Activated naive CD8-positive, alpha-beta T cell treated with anti-CD3 and anti-CD28 coated beads, Interleukin-2, amount 50 U/mL, for 24 hours (primary cell): Measurements from ENCODE around the gene CCDC107.

Source experiments
- ATAC-seq: fragments of 150-1000 bp; cut with Tn5 transposase; one replicate; pipeline ENCODE4 v1.10.0; 2021
- DNase-seq: peaks from one replicate; pipeline ENCODE4 v3.0.0; 2021
- H3K27ac Mint-ChIP-seq: one replicate; pipeline ENCODE4 v1.8.0; 2021; ENCODE audit warnings: mild to moderate bottlenecking, mixed read lengths
- H3K27me3 Mint-ChIP-seq: one replicate; pipeline ENCODE4 v1.8.0; 2021; ENCODE audit warnings: mixed read lengths
- H3K36me3 Mint-ChIP-seq: one replicate; pipeline ENCODE4 v1.8.0; 2021; ENCODE audit warnings: low read depth, mixed read lengths
- H3K4me1 Mint-ChIP-seq: one replicate; pipeline ENCODE4 v1.8.0; 2021; ENCODE audit warnings: mixed read lengths
- H3K4me3 Mint-ChIP-seq: one replicate; pipeline ENCODE4 v1.8.0; 2021; ENCODE audit warnings: mild to moderate bottlenecking, moderate library complexity, mixed read lengths
- H3K9me3 Mint-ChIP-seq: one replicate; pipeline ENCODE4 v1.8.0; 2021; ENCODE audit warnings: mixed read lengths

CCDC107 gene

DNA sequence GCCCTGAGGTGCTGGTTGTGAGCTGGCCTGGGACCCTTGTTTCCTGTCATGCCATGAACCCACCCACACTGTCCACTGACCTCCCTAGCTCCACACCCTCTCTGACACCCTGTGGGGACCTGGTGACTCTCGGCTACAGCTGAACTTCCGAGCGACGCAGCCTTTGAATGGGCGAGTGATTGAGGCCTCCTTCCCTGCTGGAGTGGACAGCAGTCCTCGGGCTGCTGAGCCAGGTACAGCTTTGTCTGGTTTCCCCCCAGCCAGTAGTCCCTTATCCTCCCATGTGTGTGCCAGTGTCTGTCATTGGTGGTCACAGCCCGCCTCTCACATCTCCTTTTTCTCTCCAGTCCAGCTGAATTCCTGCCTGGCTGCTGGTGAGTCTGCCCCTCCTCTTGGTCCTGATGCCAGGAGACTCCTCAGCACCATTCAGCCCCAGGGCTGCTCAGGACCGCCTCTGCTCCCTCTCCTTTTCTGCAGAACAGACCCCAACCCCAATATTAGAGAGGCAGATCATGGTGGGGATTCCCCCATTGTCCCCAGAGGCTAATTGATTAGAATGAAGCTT, 21.8 kb downstream of the CCDC107 start:
- Mint-ChIP-seq H3K4me3 (no peak overlapping the region), H3K4me1 (peaks cover 5% of the 10 kb centered on the region), H3K27ac (no peak overlapping the region), H3K36me3 (no peaks in the 10 kb centered on the region), H3K9me3 (no peaks in the 10 kb centered on the region), H3K27me3 (peaks cover 6% of the 10 kb centered on the region)
- no peak for ATAC-seq
- no peak for DNase-seq

DNA sequence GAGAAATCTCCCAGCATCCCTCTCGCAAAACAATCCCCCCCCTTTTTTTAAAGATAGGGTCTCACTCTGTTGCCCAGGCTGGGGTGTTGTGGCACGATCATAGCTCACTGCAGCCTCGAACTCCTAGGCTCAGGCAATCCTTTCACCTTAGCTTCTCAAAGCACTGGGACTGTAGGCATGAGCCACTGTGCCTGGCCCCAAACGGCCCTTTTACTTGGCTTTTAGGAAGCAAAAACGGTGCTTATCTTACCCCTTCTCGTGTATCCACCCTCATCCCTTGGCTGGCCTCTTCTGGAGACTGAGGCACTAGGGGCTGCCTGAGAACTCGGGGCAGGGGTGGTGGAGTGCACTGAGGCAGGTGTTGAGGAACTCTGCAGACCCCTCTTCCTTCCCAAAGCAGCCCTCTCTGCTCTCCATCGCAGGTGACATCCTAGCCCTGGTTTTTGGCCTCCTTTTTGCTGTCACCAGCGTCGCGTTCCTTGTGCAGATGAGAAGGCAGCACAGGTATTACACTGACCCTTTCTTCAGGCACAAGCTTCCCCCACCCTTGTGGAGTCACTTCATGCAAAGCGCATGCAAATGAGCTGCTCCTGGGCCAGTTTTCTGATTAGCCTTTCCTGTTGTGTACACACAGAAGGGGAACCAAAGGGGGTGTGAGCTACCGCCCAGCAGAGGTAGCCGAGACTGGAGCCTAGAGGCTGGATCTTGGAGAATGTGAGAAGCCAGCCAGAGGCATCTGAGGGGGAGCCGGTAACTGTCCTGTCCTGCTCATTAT, 22.4 kb downstream of the CCDC107 start:
- Mint-ChIP-seq H3K36me3 (no peaks in the 10 kb centered on the region), H3K4me1 (peaks cover 5% of the 10 kb centered on the region), H3K4me3 (no peak overlapping the region), H3K9me3 (no peaks in the 10 kb centered on the region), H3K27ac (no peak overlapping the region), H3K27me3 (peaks cover 6% of the 10 kb centered on the region)
- DNase-seq (no peak), ATAC-seq (no peak)

DNA sequence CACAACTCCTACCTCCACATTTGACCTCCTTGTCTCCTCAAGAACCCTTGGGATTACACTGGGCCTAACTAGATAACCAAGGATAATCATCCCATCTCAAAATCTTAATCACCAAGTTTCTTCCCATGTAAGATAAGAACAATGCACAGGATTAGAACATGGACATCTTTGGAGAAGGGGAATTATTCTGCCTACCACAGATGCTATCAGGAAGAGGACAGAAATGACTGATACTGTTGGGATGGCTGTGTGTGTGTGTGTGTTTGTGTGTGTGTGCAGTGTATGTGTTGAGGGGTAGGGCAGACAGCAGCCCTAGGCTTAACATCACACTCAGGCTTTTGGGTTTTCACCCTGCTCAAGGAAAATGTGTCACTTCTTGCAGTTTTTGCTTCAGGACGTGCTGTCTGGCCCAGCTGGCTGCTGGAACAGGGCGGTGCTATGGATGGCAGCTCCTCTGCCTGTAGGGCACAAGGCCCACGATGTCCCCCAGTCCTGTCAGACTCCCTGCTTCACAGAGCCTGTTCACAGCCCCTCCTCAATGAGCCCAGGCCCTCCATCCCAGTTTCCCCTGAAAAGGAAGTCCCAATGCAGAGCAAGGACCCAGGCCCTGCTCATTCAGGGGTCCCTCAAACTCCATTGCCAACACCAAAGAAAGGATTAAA, 23.4 kb downstream of the CCDC107 start:
- no peaks in the 10 kb centered on the region for H3K36me3 Mint-ChIP-seq
- no peak overlapping the region for H3K4me3 Mint-ChIP-seq
- no peak overlapping the region for H3K27ac Mint-ChIP-seq
- DNase-seq, result no peak
- peaks cover 1% of the 10 kb centered on the region for H3K4me1 Mint-ChIP-seq
- H3K27me3 Mint-ChIP-seq, result peaks cover 2% of the 10 kb centered on the region
- ATAC-seq, result no peak
- H3K9me3 Mint-ChIP-seq, result no peaks in the 10 kb centered on the region

DNA sequence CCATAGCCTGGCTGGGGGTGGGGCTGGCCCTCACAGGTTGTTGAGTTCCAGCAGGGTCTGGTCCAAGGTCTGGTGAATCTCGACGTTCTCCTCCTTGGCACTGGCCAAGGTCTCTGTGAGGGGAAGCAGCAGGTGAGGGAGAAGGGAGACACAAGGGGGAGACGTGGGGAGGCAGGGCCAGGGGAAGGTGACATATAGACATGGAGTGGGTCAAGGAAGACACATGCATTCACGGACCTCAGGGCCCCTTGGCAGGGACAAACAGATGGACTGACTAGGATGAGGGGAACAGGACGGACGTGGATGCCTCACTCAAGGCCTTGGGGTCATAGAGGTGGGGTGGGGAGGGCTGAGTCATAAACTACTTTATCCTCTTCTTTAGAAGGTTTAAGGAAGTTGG, 24.0 kb downstream of the CCDC107 start:
- no peak overlapping the region for H3K27ac Mint-ChIP-seq
- H3K9me3 Mint-ChIP-seq, result no peaks in the 10 kb centered on the region

DNA sequence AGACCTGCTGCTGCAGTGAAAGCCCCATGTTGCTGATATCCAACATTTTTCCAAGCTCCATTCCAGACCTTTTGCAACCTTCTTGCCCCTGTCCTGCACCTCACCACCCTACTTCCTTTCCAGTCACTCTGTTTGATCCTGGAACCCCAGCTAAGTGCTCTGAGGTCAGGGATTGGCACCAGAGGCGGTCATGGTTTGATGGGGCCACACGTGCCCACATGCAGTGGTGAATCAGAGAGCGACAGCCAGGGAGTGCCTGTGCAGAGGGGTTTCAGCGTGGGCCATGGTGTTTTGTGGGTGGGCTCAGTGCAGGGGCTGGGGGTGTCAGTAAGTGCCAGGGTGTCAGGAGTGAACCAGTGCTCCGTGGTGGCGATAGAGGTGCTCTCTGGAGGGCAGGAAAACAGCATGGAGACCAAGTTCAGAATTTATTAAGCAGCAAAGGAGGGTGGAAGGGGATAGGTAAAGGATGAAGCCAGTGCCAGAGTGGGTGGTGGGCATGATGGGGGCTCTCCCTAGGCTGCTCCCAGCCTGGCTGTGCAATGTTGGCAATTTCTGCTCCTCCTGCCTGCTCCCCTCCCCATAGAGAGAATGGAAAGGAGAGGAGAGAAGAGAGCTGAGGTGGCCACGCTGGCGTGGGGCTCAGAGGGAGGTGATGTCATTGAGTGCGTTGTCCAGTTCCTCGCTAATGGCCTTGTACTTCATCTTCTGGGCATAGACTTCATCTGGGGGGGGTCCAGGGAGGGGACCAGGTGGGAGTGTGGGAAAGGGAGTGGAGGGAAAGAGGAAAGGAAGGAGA, 24.6 kb downstream of the CCDC107 start:
- Mint-ChIP-seq H3K9me3 (no peaks in the 10 kb centered on the region), H3K27me3 (no peaks in the 10 kb centered on the region), H3K4me1 (peaks cover 4% of the 10 kb centered on the region), H3K27ac (no peak overlapping the region), H3K4me3 (no peak overlapping the region), H3K36me3 (no peaks in the 10 kb centered on the region)
- DNase-seq, result no peak
- ATAC-seq, result no peak

More for the DNA sequence above, 24.0 kb downstream of the CCDC107 start:
- no peak overlapping the region for H3K4me3 Mint-ChIP-seq
- no peak for DNase-seq
- ATAC-seq, result no peak
- H3K4me1 Mint-ChIP-seq, result no peaks in the 10 kb centered on the region
- no peaks in the 10 kb centered on the region for H3K27me3 Mint-ChIP-seq
- H3K36me3 Mint-ChIP-seq, result no peaks in the 10 kb centered on the region

DNA sequence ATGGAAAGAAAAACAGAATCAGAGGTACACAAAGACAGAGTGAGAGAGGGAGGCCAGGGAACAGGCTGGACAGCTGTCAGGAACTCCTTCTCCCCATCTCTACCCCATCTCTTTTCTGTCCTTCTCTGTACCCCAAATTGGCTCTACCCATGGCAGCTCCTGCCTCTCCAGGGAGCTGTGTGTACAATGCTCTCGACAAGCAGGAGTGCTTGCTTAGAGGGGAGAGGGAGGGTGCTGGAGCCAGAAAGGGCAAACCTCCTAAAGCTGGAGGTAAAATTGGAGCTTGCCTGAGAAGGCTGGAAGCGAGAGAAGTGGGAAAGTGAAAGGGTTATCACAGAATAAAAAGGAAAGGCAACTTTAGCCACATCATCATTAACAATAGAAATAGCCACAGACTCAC, 25.2 kb downstream of the CCDC107 start:
- Mint-ChIP-seq H3K4me1 (peaks cover 8% of the 10 kb centered on the region), H3K27ac (no peak overlapping the region), H3K27me3 (no peaks in the 10 kb centered on the region), H3K36me3 (no peaks in the 10 kb centered on the region), H3K9me3 (no peaks in the 10 kb centered on the region), H3K4me3 (no peak overlapping the region)
- DNase-seq, result no peak
- ATAC-seq, result no peak

DNA sequence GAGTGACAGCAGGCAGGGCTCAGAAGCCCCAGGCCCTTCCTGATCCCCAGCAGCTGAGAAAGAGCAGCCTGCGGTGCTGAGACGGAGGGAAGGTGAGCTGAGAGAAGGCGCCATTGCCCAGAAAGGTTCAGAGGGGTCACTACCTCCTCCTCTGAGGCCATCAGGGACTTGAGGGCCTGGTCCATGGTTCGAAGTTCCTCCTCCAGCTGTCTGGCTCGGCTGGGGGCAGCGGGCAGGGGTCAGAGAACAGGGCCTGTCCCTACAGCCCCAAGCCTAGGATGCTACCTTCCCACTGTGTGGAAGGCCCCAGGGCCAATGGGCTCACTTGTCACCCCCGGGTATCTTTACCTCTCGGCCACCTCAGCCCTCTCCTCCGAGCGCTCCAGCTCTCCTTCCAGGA, 26.8 kb downstream of the CCDC107 start:
- Mint-ChIP-seq H3K36me3 (no peaks in the 10 kb centered on the region), H3K4me1 (peaks cover 18% of the 10 kb centered on the region), H3K27me3 (no peaks in the 10 kb centered on the region), H3K4me3 (no peak overlapping the region), H3K27ac (no peak overlapping the region), H3K9me3 (no peaks in the 10 kb centered on the region)
- ATAC-seq, result no peak
- DNase-seq, result no peak

DNA sequence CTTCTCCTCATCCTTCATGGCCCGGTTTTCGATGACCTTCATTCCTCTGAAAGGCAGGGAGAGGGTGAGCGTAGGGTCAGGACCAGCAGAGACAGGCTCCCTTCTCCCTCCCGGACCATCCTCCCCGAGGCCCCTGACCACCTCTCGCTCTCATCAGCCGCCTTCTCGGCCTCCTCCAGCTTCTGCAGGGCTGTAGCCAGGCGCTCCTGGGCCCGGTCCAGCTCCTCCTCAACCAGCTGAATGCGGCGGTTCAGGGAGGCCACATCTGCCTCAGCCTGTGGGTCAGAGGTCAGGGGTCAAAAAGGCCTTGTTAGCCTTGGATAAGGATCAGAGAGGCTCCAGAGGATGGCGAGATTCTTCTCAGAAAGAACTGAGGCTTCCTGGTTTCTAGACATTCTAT, 27.4 kb downstream of the CCDC107 start:
- Mint-ChIP-seq H3K36me3 (no peaks in the 10 kb centered on the region), H3K4me3 (no peak overlapping the region), H3K4me1 (peaks cover 18% of the 10 kb centered on the region), H3K9me3 (no peaks in the 10 kb centered on the region), H3K27me3 (no peaks in the 10 kb centered on the region), H3K27ac (no peak overlapping the region)
- ATAC-seq, result no peak
- no peak for DNase-seq

DNA sequence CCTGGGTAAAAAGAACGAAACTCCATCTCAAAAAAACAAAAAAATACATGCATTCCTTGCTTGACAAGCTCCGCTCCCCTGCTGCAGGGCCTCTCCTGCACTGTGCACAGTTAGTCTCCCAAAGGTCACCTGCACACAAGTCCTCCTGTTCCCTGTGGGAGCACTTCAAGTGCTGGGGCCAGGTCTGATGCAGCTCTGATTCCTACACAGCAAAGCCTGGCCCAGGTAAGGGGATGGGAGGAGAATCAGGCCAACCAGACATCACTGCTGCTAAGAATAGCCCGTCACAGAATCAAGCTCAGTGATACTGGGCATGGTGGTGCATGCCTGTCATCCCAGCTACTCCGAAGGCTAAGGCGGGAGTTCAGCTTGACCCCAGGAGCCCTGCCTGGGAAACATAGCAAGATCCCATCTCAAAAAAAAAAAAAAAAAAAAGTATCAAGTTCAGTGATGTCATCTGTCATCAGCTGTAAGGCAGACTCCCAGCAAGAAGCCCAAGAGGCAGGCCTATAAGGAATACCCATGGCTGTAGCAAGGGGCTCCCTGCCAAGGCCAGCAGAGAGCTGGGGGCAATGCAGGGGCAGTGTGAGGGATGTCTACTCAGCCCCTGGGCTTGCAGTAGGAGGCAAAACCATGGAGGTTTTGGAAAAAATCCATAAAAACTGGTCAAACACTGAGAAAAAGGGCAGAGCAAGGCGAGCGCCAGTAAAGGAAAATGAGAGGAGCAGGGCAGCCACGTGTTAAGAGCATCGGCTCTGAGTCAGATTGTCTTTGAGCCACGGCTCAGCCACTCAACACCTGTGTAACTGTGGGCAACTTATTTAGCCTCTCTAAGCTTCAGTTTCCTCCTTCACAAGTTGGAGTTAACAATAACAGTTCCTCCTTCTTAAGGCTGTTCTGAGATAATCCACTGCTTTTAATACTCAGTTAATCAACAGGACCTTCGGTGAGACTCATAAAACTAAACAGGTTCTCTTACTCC, 28.4 kb downstream of the CCDC107 start:
- Mint-ChIP-seq H3K36me3 (no peaks in the 10 kb centered on the region), H3K4me1 (peaks cover 20% of the 10 kb centered on the region), H3K9me3 (no peaks in the 10 kb centered on the region), H3K27me3 (no peaks in the 10 kb centered on the region), H3K27ac (no peak overlapping the region), H3K4me3 (no peak overlapping the region)
- ATAC-seq, result no peak
- DNase-seq, result no peak

DNA sequence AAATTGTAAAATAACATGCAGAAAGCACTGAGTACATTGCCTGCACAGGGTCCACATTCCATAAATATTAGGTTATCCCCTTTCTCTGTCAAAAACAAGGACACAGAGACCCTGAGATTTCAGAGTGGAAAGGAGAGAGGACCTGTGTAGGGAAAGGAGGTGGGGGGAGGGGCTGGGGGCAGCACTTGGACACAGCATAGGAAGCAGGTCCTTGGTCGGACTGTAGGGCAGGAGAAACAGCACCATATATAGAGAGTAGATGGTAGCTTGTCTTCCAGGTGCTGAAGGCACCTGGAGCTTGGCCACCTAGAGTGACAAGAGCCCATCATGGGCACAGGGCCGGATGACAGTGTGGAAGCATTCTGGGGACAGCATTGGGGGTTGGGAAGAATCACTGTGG, 29.2 kb downstream of the CCDC107 start:
- Mint-ChIP-seq H3K4me3 (no peak overlapping the region), H3K9me3 (no peaks in the 10 kb centered on the region), H3K4me1 (peaks cover 20% of the 10 kb centered on the region), H3K36me3 (no peaks in the 10 kb centered on the region), H3K27me3 (no peaks in the 10 kb centered on the region), H3K27ac (no peak overlapping the region)
- ATAC-seq (no peak), DNase-seq (no peak)

DNA sequence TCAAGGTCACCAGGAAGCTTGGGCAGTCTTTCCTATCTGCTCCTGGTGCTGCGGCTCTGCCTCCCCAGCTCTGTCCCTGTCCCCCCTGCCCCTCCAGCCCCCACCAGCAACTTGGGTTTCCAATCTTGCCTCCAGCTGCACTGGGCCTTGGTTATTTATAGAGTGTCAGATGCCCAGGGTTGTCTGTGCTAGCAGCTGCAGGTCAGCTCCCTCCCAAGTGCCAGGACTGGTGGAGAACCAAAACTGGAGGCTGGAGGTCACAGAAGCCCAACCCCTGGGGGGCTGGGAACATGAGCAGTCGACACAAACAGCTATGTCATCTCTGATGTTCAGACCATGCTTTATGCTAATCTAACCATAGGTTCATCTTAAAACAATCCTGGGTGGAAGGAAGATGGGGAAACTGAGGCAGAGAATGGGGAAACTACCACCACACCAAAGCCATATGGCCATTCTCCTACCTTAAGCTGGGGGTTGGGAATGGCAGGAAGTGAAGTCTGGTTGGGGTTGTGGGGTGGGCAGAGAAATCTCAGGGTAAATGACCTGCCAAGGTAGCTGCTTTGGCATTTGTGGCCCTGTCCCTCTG, 30.0 kb downstream of the CCDC107 start:
- no peaks in the 10 kb centered on the region for H3K36me3 Mint-ChIP-seq
- no peak for DNase-seq
- no peak for ATAC-seq
- H3K9me3 Mint-ChIP-seq, result no peaks in the 10 kb centered on the region
- H3K27ac Mint-ChIP-seq, result no peak overlapping the region
- no peak overlapping the region for H3K4me3 Mint-ChIP-seq
- H3K27me3 Mint-ChIP-seq, result no peaks in the 10 kb centered on the region
- peaks cover 20% of the 10 kb centered on the region for H3K4me1 Mint-ChIP-seq

DNA sequence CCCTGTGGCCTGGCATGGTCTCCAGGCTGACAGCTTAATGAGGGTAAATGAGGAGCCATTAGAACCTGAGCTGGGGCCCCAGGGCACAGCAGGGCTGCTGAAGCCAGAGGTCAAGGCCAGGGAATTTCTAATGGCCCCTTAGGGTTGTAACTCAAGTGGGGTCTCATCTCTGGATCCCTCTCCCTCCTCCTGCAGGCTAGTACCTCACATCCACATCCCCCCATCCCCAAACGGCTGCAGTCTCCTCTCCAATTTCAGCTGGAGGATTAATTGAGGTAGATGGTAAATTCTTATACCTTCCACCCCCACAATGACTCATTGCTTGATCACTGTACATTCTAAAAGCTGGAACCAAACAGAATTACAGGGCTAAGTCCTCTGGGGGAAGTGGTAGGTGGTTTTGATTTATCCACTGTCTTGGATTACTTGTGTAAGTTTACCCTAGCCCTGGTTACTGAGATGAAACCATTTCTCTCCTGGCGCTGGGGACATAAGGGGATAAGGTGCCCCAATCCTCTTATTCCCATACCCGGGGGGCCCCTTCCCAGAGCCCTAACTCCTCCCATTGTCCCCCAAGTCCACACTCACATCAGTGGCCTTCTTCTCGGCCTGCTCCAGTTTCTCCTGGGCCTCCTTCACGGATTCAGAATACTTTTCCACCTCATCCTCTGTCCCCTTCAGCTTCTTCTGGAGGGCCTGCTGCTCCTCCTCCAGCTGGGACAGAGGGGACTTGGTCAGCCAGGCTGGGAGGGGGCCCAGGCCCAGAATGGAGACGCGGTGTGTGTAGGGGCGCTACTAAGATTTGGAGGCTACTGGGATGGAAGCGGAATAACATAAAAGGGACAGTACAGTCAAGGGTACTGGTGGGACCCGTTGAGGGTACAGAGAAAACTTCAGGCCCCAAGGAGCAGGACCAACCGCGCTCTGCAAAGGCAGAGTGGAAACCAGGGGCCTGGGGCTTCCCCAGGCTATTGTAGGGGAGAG, 30.8 kb downstream of the CCDC107 start:
- peak; percentile 89 for ATAC-seq
- H3K36me3 Mint-ChIP-seq, result no peaks in the 10 kb centered on the region
- no peak for DNase-seq
- H3K27ac Mint-ChIP-seq, result no peak overlapping the region
- no peaks in the 10 kb centered on the region for H3K9me3 Mint-ChIP-seq
- H3K4me1 Mint-ChIP-seq, result peaks cover 20% of the 10 kb centered on the region
- no peaks in the 10 kb centered on the region for H3K27me3 Mint-ChIP-seq
- peak overlapping the region; percentile 54 for H3K4me3 Mint-ChIP-seq
